ENCODE results near the gene FTMT.

FTMT gene

DNA sequence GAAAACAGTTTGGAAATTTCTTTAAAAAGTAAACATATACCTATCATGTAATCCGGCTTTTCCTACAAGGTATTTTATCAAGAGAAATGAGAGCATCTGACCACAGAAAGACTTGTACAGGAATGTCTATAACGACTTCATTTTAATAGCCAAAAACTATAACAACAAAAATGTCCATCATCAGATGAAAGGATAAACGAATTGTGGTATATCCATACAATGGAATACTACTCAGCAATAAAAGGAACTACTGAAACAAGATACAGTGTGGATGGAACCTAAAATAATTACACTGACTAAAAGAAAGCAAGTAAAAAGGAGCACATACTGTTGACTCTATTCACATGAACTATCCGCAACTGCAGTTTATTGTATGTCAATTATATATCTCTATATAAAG is 1.4 kb upstream of the FTMT start:
- Histone ChIP-seq H2BK5ac (ENCODE audit: low read length) (no peak overlapping the region), H2AK5ac (ENCODE audit: low read depth, low read length) (no peak overlapping the region), H2BK15ac (ENCODE audit: low read length) (no peak overlapping the region), H2AFZ (ENCODE audit: low read length) (no peak overlapping the region), H3K27ac (replicated peaks; ENCODE audit: low read length) (no peak overlapping the region), H3K4ac (ENCODE audit: low read length) (no peak overlapping the region), H3K4me2 (ENCODE audit: insufficient read depth, low read length, poor library complexity, severe bottlenecking) (no peak overlapping the region), H3K9ac (ENCODE audit: low read depth, low read length, poor library complexity) (no peak overlapping the region), H3K4me1 (ENCODE audit: control insufficient read depth in 2 of 2, insufficient read depth in 1 of 2, low read depth in 1 of 2, low read length in 2 of 2) (no peaks in the 10 kb centered on the region), H2BK120ac (ENCODE audit: low read depth, low read length) (no peak overlapping the region), H3K36me3 (replicated peaks in 1 of 2; ENCODE audit: control insufficient read depth in 2 of 2, insufficient read depth in 2 of 2, low read length in 2 of 2) (no peaks in the 10 kb centered on the region), H4K8ac (ENCODE audit: low read depth, low read length) (no peak overlapping the region), H3K23ac (ENCODE audit: low read depth, low read length, poor library complexity) (no peak overlapping the region), H2BK12ac (ENCODE audit: low read length) (no peak overlapping the region), H3K14ac (ENCODE audit: low read length) (no peak overlapping the region), H3K9me3 (replicated peaks in 1 of 2; ENCODE audit: control insufficient read depth in 2 of 2, insufficient read depth in 1 of 2, low read depth in 1 of 2, low read length in 2 of 2) (peaks cover 0 to 2% of the 10 kb centered on the region in 2 donors), H3K27me3 (ENCODE audit: control insufficient read depth in 3 of 3, insufficient read depth in 3 of 3, low read depth in 1 of 3, low read length in 3 of 3) (no peaks in the 10 kb centered on the region), H3K4me3 (ENCODE audit: low read length in 2 of 2) (no peak overlapping the region), H4K91ac (ENCODE audit: low read depth, low read length, poor library complexity) (no peak overlapping the region), H3K79me1 (ENCODE audit: low read depth, low read length) (no peaks in the 10 kb centered on the region), H3K18ac (ENCODE audit: low read length) (no peak overlapping the region)
- no CpG with 5 or more reads among the region's 4 CpGs for WGBS, 2 donors (ENCODE audit: extremely low coverage in 2 of 2, insufficient read length in 2 of 2, insufficient replicate concordance in 1 of 2)
- no peak for DNase-seq (ENCODE audit: low spot score)

GRCh38 chr5:121853850-121854249 is 2.2 kb downstream of the FTMT start:
- Histone ChIP-seq H2BK12ac (ENCODE audit: low read length) (no peak overlapping the region), H4K91ac (ENCODE audit: low read depth, low read length, poor library complexity) (no peak overlapping the region), H4K8ac (ENCODE audit: low read depth, low read length) (no peak overlapping the region), H3K4me2 (ENCODE audit: insufficient read depth, low read length, poor library complexity, severe bottlenecking) (no peak overlapping the region), H3K4me3 (ENCODE audit: low read length in 2 of 2) (no peak overlapping the region), H3K23ac (ENCODE audit: low read depth, low read length, poor library complexity) (no peak overlapping the region), H3K18ac (ENCODE audit: low read length) (no peak overlapping the region), H2AK5ac (ENCODE audit: low read depth, low read length) (no peak overlapping the region), H3K36me3 (replicated peaks in 1 of 2; ENCODE audit: control insufficient read depth in 2 of 2, insufficient read depth in 2 of 2, low read length in 2 of 2) (no peaks in the 10 kb centered on the region), H2BK15ac (ENCODE audit: low read length) (no peak overlapping the region), H3K4me1 (ENCODE audit: control insufficient read depth in 2 of 2, insufficient read depth in 1 of 2, low read depth in 1 of 2, low read length in 2 of 2) (no peaks in the 10 kb centered on the region), H3K4ac (ENCODE audit: low read length) (no peak overlapping the region), H2AFZ (ENCODE audit: low read length) (no peak overlapping the region), H3K27ac (replicated peaks; ENCODE audit: low read length) (no peak overlapping the region), H3K79me1 (ENCODE audit: low read depth, low read length) (no peaks in the 10 kb centered on the region), H3K9ac (ENCODE audit: low read depth, low read length, poor library complexity) (no peak overlapping the region), H3K9me3 (replicated peaks in 1 of 2; ENCODE audit: control insufficient read depth in 2 of 2, insufficient read depth in 1 of 2, low read depth in 1 of 2, low read length in 2 of 2) (peaks cover 0 to 2% of the 10 kb centered on the region in 2 donors), H3K27me3 (ENCODE audit: control insufficient read depth in 3 of 3, insufficient read depth in 3 of 3, low read depth in 1 of 3, low read length in 3 of 3) (no peaks in the 10 kb centered on the region), H2BK5ac (ENCODE audit: low read length) (no peak overlapping the region), H2BK120ac (ENCODE audit: low read depth, low read length) (no peak overlapping the region), H3K14ac (ENCODE audit: low read length) (no peak overlapping the region)
- DNase-seq (ENCODE audit: low spot score) = no peak
- no CpG with 5 or more reads among the region's 2 CpGs for WGBS, 2 donors (ENCODE audit: extremely low coverage in 2 of 2, insufficient read length in 2 of 2, insufficient replicate concordance in 1 of 2)

GRCh38 chr5:121862801-121863200 is 11.1 kb downstream of the FTMT start:
- Histone ChIP-seq H3K27me3 (ENCODE audit: control insufficient read depth in 3 of 3, insufficient read depth in 3 of 3, low read depth in 1 of 3, low read length in 3 of 3) (no peaks in the 10 kb centered on the region), H3K27ac (replicated peaks; ENCODE audit: low read length) (no peak overlapping the region), H3K9me3 (replicated peaks in 1 of 2; ENCODE audit: control insufficient read depth in 2 of 2, insufficient read depth in 1 of 2, low read depth in 1 of 2, low read length in 2 of 2) (no peaks in the 10 kb centered on the region), H2BK12ac (ENCODE audit: low read length) (no peak overlapping the region), H4K91ac (ENCODE audit: low read depth, low read length, poor library complexity) (no peak overlapping the region), H3K18ac (ENCODE audit: low read length) (no peak overlapping the region), H3K79me1 (ENCODE audit: low read depth, low read length) (no peaks in the 10 kb centered on the region), H3K23ac (ENCODE audit: low read depth, low read length, poor library complexity) (no peak overlapping the region), H3K4me2 (ENCODE audit: insufficient read depth, low read length, poor library complexity, severe bottlenecking) (no peak overlapping the region), H2AK5ac (ENCODE audit: low read depth, low read length) (no peak overlapping the region), H2BK15ac (ENCODE audit: low read length) (no peak overlapping the region), H3K36me3 (replicated peaks in 1 of 2; ENCODE audit: control insufficient read depth in 2 of 2, insufficient read depth in 2 of 2, low read length in 2 of 2) (no peaks in the 10 kb centered on the region), H4K8ac (ENCODE audit: low read depth, low read length) (no peak overlapping the region), H2BK5ac (ENCODE audit: low read length) (no peak overlapping the region), H3K4ac (ENCODE audit: low read length) (no peak overlapping the region), H3K14ac (ENCODE audit: low read length) (no peak overlapping the region), H3K9ac (ENCODE audit: low read depth, low read length, poor library complexity) (no peak overlapping the region), H2AFZ (ENCODE audit: low read length) (no peak overlapping the region), H3K4me1 (ENCODE audit: control insufficient read depth in 2 of 2, insufficient read depth in 1 of 2, low read depth in 1 of 2, low read length in 2 of 2) (peaks cover 0 to 1% of the 10 kb centered on the region in 2 donors), H2BK120ac (ENCODE audit: low read depth, low read length) (no peak overlapping the region), H3K4me3 (ENCODE audit: low read length in 2 of 2) (no peak overlapping the region)
- no CpG with 5 or more reads among the region's 3 CpGs for WGBS, 2 donors (ENCODE audit: extremely low coverage in 2 of 2, insufficient read length in 2 of 2, insufficient replicate concordance in 1 of 2)
- DNase-seq (ENCODE audit: low spot score) = no peak

DNA sequence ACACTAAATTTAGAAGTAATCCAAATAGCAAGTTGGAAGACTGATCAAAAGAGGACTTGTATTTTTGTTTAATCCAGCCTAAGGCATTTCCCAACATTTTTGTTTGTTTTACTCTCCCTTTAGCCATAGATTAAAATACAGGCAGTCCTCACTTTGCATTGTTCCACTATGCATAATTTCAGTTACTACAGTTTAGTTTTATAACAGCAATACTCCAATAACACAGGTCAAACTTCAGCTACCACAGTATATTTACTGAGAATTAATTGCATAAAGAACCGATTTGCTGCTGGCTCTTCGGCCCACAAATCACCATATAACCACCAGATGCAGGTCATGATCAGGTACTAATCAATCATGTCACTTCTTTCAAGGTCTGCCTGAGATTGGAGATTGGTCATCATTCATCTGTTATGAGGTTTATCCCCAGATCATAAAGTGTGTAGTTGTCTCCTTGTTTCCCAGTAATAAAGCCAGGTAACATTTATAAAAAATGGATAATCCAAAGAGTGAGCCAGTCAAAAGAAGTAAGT is 12.1 kb downstream of the FTMT start:
- Histone ChIP-seq H3K4me2 (ENCODE audit: insufficient read depth, low read length, poor library complexity, severe bottlenecking) (no peak overlapping the region), H2BK15ac (ENCODE audit: low read length) (no peak overlapping the region), H3K27ac (replicated peaks; ENCODE audit: low read length) (no peak overlapping the region), H3K36me3 (replicated peaks in 1 of 2; ENCODE audit: control insufficient read depth in 2 of 2, insufficient read depth in 2 of 2, low read length in 2 of 2) (no peaks in the 10 kb centered on the region), H3K9ac (ENCODE audit: low read depth, low read length, poor library complexity) (no peak overlapping the region), H2BK5ac (ENCODE audit: low read length) (no peak overlapping the region), H3K27me3 (ENCODE audit: control insufficient read depth in 3 of 3, insufficient read depth in 3 of 3, low read depth in 1 of 3, low read length in 3 of 3) (no peaks in the 10 kb centered on the region), H3K9me3 (replicated peaks in 1 of 2; ENCODE audit: control insufficient read depth in 2 of 2, insufficient read depth in 1 of 2, low read depth in 1 of 2, low read length in 2 of 2) (no peaks in the 10 kb centered on the region), H2BK120ac (ENCODE audit: low read depth, low read length) (no peak overlapping the region), H3K18ac (ENCODE audit: low read length) (no peak overlapping the region), H3K14ac (ENCODE audit: low read length) (no peak overlapping the region), H3K4ac (ENCODE audit: low read length) (no peak overlapping the region), H2AK5ac (ENCODE audit: low read depth, low read length) (no peak overlapping the region), H3K79me1 (ENCODE audit: low read depth, low read length) (no peaks in the 10 kb centered on the region), H2BK12ac (ENCODE audit: low read length) (no peak overlapping the region), H2AFZ (ENCODE audit: low read length) (no peak overlapping the region), H3K23ac (ENCODE audit: low read depth, low read length, poor library complexity) (no peak overlapping the region), H4K8ac (ENCODE audit: low read depth, low read length) (no peak overlapping the region), H3K4me1 (ENCODE audit: control insufficient read depth in 2 of 2, insufficient read depth in 1 of 2, low read depth in 1 of 2, low read length in 2 of 2) (peaks cover 0 to 1% of the 10 kb centered on the region in 2 donors), H3K4me3 (ENCODE audit: low read length in 2 of 2) (no peak overlapping the region), H4K91ac (ENCODE audit: low read depth, low read length, poor library complexity) (no peak overlapping the region)
- WGBS, 2 donors (ENCODE audit: extremely low coverage in 2 of 2, insufficient read length in 2 of 2, insufficient replicate concordance in 1 of 2) = no CpG with 5 or more reads among the region's 2 CpGs
- DNase-seq (ENCODE audit: low spot score) = no peak

Data from neuronal stem cell (in vitro differentiated cells).